GM11168 (cell line): ENCODE measurements around the gene GCN1.
"Not testable (repeated sequence)": the region's sequence is repeated elsewhere in the genome, so short reads cannot be mapped to it uniquely, and the experiment has no call there.

ENCODE experiments used
- in situ Hi-C: fragments of 300-500 bp; cut with MboI; formaldehyde crosslinking; loops from one replicate; pipeline ENCODE4 v1.12.0; 2022; ENCODE audit warnings: low sequenced_read_pairs; ENCODE audit not compliant: unreplicated experiment

Gene GCN1

GRCh38 chr12:120194534-120195395 is at the start of gene GCN1:
TSS of gene GCN1 (minus strand) at chr12:120194715. CDS start at chr12:120194697, 18 bp downstream.
- in situ Hi-C loops, result no loop called here

GRCh38 chr12:120242971-120243699 is 48.6 kb upstream of the GCN1 start:
- in situ Hi-C loops, result no loop called here

DNA sequence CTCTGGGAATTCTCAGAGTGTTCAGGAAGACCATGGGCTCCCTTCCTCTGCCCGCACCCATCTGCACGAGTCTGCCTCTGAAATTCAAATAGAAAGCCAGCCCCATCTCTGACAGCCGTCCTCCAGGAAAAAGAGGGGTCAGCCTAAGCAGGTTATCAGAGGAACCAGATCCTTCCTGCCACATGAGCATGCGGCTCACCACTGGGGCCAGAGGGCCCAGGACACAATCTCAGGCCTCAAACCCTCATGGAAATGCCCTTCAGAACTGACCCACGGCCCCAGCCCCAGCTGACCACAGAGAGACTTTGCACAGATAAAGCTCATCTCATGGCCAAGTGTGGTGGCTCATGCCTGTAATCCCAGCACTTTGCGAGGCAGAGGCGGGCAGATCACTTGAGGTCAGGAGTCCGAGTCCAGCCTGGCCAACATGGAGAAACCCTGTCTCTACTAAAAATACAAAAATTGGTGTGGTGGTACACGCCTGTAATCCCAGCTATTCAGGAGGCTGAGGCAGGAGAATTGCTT is 47.8 kb upstream of the GCN1 start:
- in situ Hi-C loops, result no loop called here

DNA sequence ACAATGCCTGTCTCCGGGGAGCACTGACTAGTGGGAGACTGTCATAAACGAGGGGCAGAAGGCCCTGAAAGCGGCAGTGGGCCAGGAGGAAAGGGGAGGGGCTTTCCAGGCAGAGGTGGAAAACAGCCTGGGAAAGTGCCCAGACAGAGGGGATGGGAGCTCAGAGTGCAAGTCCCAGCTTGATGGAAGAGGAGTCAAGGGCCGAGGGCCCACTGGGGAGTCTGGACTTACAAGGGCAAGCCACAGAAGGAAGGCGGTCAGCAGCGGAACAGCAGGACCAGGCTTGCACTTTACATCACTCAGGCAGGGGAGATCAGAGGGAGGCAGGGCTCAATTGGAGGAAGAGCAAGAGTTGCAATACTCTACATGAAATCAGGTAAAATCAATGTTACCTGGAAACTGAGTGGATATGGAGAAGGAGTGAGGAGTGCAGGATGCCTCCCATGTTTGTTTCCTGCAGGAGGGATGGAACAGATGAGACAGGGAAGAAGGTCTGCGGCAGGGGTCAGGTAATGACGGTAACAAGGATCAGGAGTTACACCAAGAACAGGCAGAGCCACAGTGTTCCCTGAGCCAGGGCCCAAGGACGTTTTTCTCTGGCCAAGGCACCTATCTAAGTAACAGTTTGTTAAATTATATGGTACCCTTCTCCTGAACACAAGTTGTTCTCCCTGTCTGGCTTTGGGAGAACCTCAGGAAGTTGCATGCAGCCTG is 47.2 kb upstream of the GCN1 start:
- in situ Hi-C loops, result no loop called here

- in situ Hi-C loops, result no loop called here
Observed at GRCh38 chr12:120240495-120240833, 45.9 kb upstream of the GCN1 start.

GRCh38 chr12:120239776-120240494 is 45.4 kb upstream of the GCN1 start:
- in situ Hi-C loops, result no loop called here

GRCh38 chr12:120238839-120239445 is 44.4 kb upstream of the GCN1 start:
- in situ Hi-C loops, result no loop called here

DNA sequence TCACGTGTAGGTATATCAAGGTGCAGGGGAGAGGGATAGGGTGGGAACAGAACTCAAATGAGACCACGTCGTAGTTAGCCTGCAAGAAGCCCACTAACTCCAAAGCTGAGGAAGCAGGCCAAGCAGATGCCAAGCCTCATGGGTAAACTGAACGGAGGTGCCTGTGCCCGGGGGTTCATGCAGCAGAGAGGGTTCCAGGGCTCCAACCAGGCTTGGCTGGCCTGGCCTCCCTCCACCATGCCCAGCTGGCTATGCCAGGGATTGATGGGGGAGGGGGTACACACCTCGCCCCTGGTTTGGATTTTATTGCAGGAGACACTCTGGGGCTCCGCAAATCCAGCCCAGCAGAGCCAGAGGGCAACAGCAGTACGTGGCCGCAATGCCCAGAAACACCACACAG is 43.7 kb upstream of the GCN1 start:
- in situ Hi-C loops, result no loop called here

DNA sequence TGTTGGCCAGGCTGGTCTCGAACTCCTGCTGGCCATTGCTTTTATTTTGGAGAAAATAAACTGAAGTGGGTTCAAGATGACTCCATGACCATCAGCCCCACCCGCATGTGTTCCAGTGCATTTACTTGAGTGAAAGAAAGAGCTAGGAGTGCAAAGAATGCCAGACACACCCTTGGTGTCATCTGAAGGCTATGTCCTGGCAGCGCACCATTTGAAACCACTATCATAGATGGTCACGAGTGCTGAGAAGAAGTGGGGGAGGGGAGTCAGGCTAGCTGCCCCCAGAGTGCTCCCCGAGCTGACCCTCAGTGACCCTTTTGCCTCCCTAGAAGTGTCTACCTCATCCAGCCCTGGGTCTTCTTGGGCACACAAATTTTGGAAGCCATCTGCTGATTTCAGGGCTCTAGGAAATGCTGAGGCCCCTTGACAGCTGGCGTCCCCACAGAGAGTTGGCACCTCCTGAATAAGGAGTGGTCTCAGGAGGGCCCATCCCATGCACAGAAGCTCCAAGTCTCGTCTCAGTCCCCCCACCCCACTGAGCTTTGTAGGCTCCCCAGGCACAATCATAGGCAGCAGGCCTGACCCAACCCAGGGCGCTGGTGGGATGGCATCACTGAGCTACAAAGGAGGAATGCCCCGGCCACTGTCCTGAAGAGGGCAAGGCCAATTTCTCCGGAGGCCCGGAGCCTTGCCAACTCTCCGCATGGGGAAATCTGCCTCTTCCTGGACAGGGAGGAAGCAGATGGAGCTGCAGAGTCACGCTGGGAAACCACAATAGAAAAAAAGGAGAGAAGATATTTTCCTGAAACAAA is 43.1 kb upstream of the GCN1 start:
- in situ Hi-C loops, result no loop called here

DNA sequence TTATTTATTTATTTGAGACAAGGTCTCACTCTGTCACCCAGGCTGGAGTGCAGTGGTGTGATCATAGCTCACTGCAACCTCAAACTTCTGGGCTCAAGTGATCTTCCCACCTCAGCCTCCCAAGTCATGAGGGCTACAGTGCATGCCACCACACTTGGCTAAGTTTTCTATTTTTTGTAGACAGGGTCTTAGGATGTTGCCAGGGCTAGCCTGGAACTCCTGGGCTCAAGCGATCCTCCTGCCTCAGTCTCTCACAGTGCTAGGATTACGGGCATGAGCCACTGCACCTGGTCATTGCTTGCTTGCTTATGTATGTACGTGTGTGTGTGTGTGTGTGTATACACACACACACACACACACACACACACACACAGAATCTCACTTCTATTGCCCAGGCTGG is 42.3 kb upstream of the GCN1 start:
- in situ Hi-C loops, result not testable (repeated sequence)

DNA sequence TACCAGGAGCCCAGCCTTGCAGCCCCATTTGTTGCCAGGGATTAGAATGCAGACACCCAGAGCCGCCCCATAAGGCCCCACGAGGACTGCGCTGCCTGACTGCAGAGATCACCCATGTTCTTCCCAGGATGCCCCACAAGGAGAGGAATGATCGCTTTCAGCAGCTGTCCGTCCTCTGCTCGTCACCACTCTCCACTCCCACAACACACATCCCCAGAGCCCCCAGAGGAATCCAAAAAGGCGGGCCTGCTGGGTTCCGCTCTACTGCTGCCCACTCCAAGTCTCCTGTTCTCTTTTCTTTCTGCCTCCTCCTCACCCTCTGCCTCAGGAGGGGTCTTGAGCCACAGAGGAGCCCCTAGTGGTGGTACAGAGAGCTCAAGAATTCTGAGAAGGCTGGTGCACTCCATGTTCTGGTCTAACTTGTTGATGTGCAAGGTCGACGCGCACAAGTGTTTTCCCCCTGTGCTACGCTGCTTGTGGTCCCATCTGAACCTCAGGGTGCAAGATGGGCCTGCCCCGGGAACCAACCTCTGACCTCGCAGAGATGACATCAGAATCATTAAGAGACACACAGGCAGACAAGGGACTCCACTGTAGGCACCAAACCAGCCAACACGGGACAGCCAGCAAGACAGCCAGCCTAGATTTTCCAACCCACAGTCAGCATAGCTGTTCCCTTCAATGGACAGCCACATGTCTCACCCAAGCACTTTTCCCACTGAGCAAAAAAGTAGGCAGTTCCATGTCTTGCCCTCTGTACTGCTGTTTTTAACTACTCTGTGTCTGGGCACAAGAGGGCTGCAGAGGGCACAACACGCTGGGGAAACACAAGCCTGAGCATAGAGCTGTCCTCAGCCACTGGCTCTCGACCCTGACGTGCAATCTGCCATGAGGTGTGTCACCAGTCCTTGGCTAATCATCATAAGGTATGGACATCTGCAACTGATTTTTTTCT is 41.1 kb upstream of the GCN1 start:
- in situ Hi-C loops, result no loop called here

DNA sequence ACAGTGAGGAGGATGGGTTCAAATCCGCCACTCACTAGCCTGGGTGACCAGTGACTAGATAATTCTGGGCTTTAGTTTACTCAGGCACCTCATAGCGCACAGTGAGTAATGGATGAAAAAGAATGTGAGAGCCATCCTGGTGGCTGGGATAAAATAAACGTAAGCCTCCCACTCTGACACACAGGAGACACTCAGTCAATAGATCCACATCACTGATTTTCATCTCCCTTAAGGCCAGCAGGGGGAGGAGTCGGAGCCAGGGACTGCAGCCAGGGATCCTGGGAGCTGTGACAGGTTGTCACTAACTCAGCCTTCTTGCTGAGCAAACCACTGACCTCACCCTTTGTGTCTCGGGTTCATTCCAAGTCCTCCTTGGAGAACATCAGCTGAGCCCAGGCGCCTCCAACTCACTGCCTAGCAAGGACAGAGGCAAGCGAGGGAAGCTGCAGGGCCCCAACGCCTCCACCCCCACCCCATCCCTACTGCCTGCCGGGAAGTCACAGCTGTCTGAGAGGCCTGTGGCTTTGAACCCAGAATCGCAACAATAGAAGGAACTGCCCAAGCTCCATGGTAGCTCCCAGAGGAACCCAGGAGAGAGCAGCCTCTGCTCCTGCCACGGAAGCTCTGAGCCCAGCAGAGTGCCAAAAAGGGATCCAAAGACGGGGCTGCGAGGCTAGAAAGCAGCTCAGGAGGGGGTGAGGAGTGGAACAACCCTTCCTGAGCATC is 40.3 kb upstream of the GCN1 start:
- in situ Hi-C loops, result no loop called here

DNA sequence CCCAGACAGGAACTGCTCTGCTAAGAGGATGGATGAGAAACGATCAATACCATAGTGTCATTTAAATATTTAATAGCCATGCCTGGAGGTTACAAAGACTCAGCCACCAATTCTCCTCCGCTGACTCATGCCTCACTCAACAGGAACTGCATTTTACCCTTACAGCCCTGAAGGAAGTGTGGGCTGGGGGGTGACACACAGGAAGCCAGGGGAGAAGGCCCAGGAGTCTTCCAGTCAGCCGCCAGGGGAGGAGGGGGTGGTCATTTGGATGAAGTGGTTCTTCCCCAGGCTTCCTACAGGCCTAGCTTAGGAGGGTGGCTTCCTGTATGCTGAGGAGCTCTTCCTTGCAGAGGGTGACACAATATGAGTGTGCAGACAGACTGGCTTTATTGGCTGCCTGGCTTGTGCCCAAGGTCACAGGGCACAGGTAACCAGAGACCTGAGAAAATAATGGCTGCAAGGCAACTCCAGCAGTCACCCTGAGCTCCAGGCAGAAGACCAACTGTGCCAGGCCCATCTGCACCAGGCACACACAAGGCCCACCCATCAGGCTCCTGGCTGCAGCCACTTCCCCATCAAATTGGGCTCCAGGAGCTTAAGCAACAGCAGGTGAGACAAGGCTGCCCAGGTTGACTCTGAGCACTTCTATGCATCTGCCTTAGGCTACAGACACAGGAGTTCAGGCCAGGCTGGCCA is 36.9 kb upstream of the GCN1 start:
- in situ Hi-C loops, result no loop called here

- in situ Hi-C loops, result no loop called here
Observed at GRCh38 chr12:120230974-120231315, 36.4 kb upstream of the GCN1 start.

DNA sequence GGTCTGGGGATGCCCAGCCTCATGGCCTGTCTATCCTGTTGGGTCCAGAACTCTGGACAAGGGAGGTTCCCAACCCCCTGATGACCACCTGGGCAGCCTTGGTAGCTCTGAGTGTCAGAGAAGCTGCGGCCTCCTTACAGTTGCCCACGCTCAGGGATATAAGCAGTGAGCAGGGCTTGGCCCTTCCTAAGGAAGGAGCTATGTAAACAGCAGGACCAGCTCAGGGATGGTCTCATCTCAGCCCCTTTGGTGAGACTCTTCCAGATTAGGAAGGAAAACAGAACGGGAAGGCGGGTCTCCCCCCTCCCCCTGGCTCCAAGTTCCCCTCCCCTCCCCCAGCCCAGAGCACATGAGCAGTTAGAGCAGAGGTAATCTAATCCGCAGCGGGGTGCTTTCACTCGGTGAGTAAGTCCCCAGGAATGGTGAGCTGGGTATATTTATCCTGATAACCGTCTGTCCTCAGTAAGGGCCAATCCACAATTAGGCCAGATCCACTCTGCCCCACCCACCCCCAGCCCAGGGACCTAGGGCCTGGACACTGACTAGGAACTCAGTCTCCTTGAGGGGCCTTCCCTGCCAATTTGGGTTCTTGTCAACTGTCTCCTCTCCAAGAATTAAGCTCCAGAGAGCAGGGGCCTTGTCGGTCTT is 35.9 kb upstream of the GCN1 start:
- in situ Hi-C loops, result no loop called here
